A549 (cell line): Measurements from ENCODE around the gene RPS2. TPM values are rescaled to one million over a fixed set of nuclear protein-coding genes. Genes with fewer than 3 reads are reported as not detected.

Experiments used
- ATAC-seq, 2 experiments: fragments of 200-7000 bp in 1 of 2; fragments of >200 bp in 1 of 2; cut with Nextera tagmentation in 1 of 2; cut with Tn5 transposase in 1 of 2; 3 replicates each; pipeline versions ENCODE4 v1.8.0 to v1.9.1; 2018 to 2020; ENCODE audit warnings: mild to moderate bottlenecking in 1 of 2, moderate library complexity in 1 of 2
- CTCF ChIA-PET: fragments of 300-600 bp; sonication (Branson Sonifier 250); formaldehyde crosslinking; extraction: SDS; loops from one replicate; lab custom pipeline; 2021; ENCODE audit warnings: antibody characterized with exemption, inconsistent platforms; lab: Yijun Ruan, JAX
- POLR2A ChIA-PET: fragments of 350-600 bp; formaldehyde crosslinking; extraction: SDS; loops from one replicate; lab custom pipeline; 2021; ENCODE audit warnings: antibody characterized with exemption, inconsistent platforms; lab: Yijun Ruan, JAX
- DNase-seq, 2 experiments: peaks; one replicate each; pipeline versions ENCODE4 v3.0.0 to v3.0.0-alpha.2; 2011 to 2016; ENCODE audit warnings: low read depth in 1 of 2, low spot score in 1 of 2
- FAIRE-seq: peaks from 2 replicates; lab custom pipeline; 2011; peaks lifted over from hg19 to GRCh38; lab: Jason Lieb, UNC
- H3K27ac ChIP-seq, 2 experiments: fragments of >200 bp; sonication (Bioruptor Twin); formaldehyde crosslinking; 3 replicates each; pipeline ENCODE4 v1.5.1; 2016 to 2017
- H3K4me1 ChIP-seq: fragments of >200 bp; sonication (Bioruptor Twin); formaldehyde crosslinking; 3 replicates; pipeline ENCODE4 v1.6.1; 2016
- H3K4me2 ChIP-seq: fragments of >200 bp; sonication (Bioruptor Twin); formaldehyde crosslinking; 3 replicates; pipeline ENCODE4 v1.6.1; 2016
- H3K4me3 ChIP-seq: fragments of >200 bp; sonication (Bioruptor Twin); formaldehyde crosslinking; 3 replicates; pipeline ENCODE4 v1.5.1; 2016
- H3K9me3 ChIP-seq: fragments of >200 bp; sonication (Bioruptor Twin); formaldehyde crosslinking; 3 replicates; pipeline ENCODE4 v1.6.1; 2016
- ATOH8 ChIP-seq: fragments of 250-450 bp; sonication (Bioruptor Pico); IDR thresholded peaks from 2 replicates; pipeline ENCODE4 v1.5.0; 2020; ENCODE audit warnings: low read depth, mild to moderate bottlenecking, moderate library complexity
- BHLHE40 ChIP-seq: IDR thresholded peaks from 2 replicates; pipeline ENCODE4 v1.6.1; 2012; ENCODE audit warnings: low read depth, low read length, inconsistent platforms
- CHD2 ChIP-seq: fragments of 150-350 bp; IDR thresholded peaks from 2 replicates; pipeline ENCODE4 v1.6.1; 2014; ENCODE audit warnings: low read length; ENCODE audit not compliant: partially characterized antibody
- E2F6 ChIP-seq: IDR thresholded peaks from 2 replicates; pipeline ENCODE4 v1.6.1; 2012; ENCODE audit warnings: low read depth, borderline replicate concordance
- EHF ChIP-seq: fragments of 250-450 bp; sonication (Bioruptor Pico); IDR thresholded peaks from 2 replicates; pipeline ENCODE4 v1.5.0; 2020; ENCODE audit warnings: mild to moderate bottlenecking
- EHMT2 ChIP-seq: fragments of 200-600 bp; sonication (generic); IDR thresholded peaks from 2 replicates; pipeline ENCODE4 v1.6.1; 2016; ENCODE audit warnings: antibody characterized with exemption, low read depth, mild to moderate bottlenecking, moderate library complexity
- ELK1 ChIP-seq: fragments of 150-350 bp; IDR thresholded peaks from 2 replicates; pipeline ENCODE4 v1.6.1; 2014; ENCODE audit warnings: low read depth, mild to moderate bottlenecking, low read length
- FOSL2 ChIP-seq, 2 experiments: fragments of 450-650 bp in 1 of 2; fragments of >200 bp in 1 of 2; sonication (Bioruptor Twin) in 1 of 2; formaldehyde crosslinking; IDR thresholded peaks; 2 replicates each; pipeline versions ENCODE4 v1.5.0 to v1.6.1; 2016 to 2020; ENCODE audit warnings: mild to moderate bottlenecking in 1 of 2, moderate library complexity in 1 of 2
- HES2 ChIP-seq: fragments of >200 bp; sonication (Bioruptor Twin); formaldehyde crosslinking; IDR thresholded peaks from 2 replicates; pipeline ENCODE4 v1.6.1; 2016
- HOXA7 ChIP-seq: fragments of 250-450 bp; sonication (Bioruptor Pico); IDR thresholded peaks from 2 replicates; pipeline ENCODE4 v1.5.0; 2020; ENCODE audit warnings: mild to moderate bottlenecking, moderate library complexity
- HOXB13 ChIP-seq: fragments of 250-450 bp; sonication (Bioruptor Pico); IDR thresholded peaks from 2 replicates; pipeline ENCODE4 v1.5.0; 2020; ENCODE audit warnings: low read depth, mild to moderate bottlenecking, moderate library complexity
- HOXB5 ChIP-seq: fragments of 250-450 bp; sonication (Bioruptor Pico); IDR thresholded peaks from 2 replicates; pipeline ENCODE4 v1.5.0; 2020; ENCODE audit warnings: mild to moderate bottlenecking, moderate library complexity
- KDM1A ChIP-seq: fragments of 200-600 bp; sonication (generic); IDR thresholded peaks from 2 replicates; pipeline ENCODE4 v1.6.1; 2016; ENCODE audit warnings: low read depth, mild to moderate bottlenecking
- NPAS2 ChIP-seq: fragments of 250-450 bp; sonication (Bioruptor Pico); IDR thresholded peaks from 2 replicates; pipeline ENCODE4 v1.8.0; 2022; ENCODE audit warnings: mild to moderate bottlenecking, moderate library complexity, borderline replicate concordance
- PBX3 ChIP-seq: IDR thresholded peaks from 2 replicates; pipeline ENCODE4 v1.6.1; 2012
- REST ChIP-seq: fragments of 200-600 bp; sonication (generic); IDR thresholded peaks from 2 replicates; pipeline ENCODE4 v1.6.1; 2016; ENCODE audit warnings: antibody characterized with exemption, mild to moderate bottlenecking, moderate library complexity
- RFX5 ChIP-seq: fragments of 450-650 bp; IDR thresholded peaks from 2 replicates; pipeline ENCODE4 v1.7.1; 2014; ENCODE audit warnings: antibody characterized with exemption, mild to moderate bottlenecking, moderate library complexity
- SREBF2 ChIP-seq: fragments of 450-650 bp; IDR thresholded peaks from 2 replicates; pipeline ENCODE4 v1.6.1; 2014; ENCODE audit warnings: mild to moderate bottlenecking, moderate library complexity
- TP53 ChIP-seq: fragments of 250-450 bp; sonication (Bioruptor Pico); IDR thresholded peaks from 2 replicates; pipeline ENCODE4 v1.5.0; 2021; ENCODE audit warnings: mild to moderate bottlenecking, moderate library complexity
- ZNF302 ChIP-seq: fragments of 250-450 bp; sonication (Bioruptor Pico); IDR thresholded peaks from 2 replicates; pipeline ENCODE4 v1.9.0; 2021; ENCODE audit warnings: inconsistent platforms, mild to moderate bottlenecking, moderate library complexity
- WGBS: methylation state at CpG from one replicate; pipeline ENCODE4 v1.1.6; 2017; ENCODE audit errors: missing lambda C conversion rate; 5-methylcytosine and 5-hydroxymethylcytosine counted together
- polyA plus RNA-seq, 4 experiments: library from polyadenylated mRNA; depleted of rRNA in 3 of 4; stranded (reverse); fragments of >200 nt; fragmentation: RNase III in 1 of 4; extraction: RNeasy Plus Mini Kit Qiagen cat#74134 plus additional on column Dnase treatment in 1 of 4; gene quantifications; 2 replicates in 3 of 4; 3 replicates in 1 of 4; pipeline ENCODE4 v1.2.3, GENCODE V29; 2011 to 2017

Gene RPS2
- polyA plus RNA-seq, 2 of the 4 experiments (the other 2 are of a cell fraction), result 2,621 to 3,626 TPM

GRCh38 chr16:1972490-1972877 lies 7.9 kb upstream of the RPS2 start:
- Histone ChIP-seq H3K27ac (peak overlapping the region; percentile 98 to 99), H3K9me3 (no peaks in the 10 kb centered on the region), H3K4me1 (peaks cover 17% of the 10 kb centered on the region), H3K4me3 (peak overlapping the region; percentile 65), H3K4me2 (peak overlapping the region; percentile 94)
- CTCF ChIA-PET, result interaction anchor here (0.8 to 1.7 kb wide), 2 partner anchors 9 to 31 kb away, joined by 3 to 8 read pairs; partner anchors contain the start of gene NOXO1
- FAIRE-seq (no peak), ATAC-seq (peak; percentile 37 to 68; a peak in 3 of 6 replicates), DNase-seq (no peak)
- POLR2A ChIA-PET, result interaction anchor here (1.3 to 1.6 kb wide), 2 partner anchors 9 to 12 kb away, joined by 8 to 13 read pairs; partner anchors contain the start of gene NOXO1
- TF ChIP-seq HOXB13 (CRISPR knock-in tag), result no peak
- no peak for TF ChIP-seq EHF (CRISPR knock-in tag)
- no peak for TF ChIP-seq NPAS2 (CRISPR knock-in tag)
- no peak for TF ChIP-seq ZNF302 (CRISPR knock-in tag)
- no peak for TF ChIP-seq CHD2
- TF ChIP-seq PBX3, result no peak
- TF ChIP-seq ELK1, result no peak
- no peak for TF ChIP-seq KDM1A
- TF ChIP-seq HOXA7 (CRISPR knock-in tag), result no peak
- no peak for TF ChIP-seq REST
- no peak for TF ChIP-seq TP53 (CRISPR knock-in tag)
- no peak for TF ChIP-seq BHLHE40
- TF ChIP-seq HOXB5 (CRISPR knock-in tag), result no peak
- no peak for TF ChIP-seq SREBF2
- TF ChIP-seq FOSL2 (IDR thresholded peaks at IDR 0.05), result no peak
- TF ChIP-seq FOSL2 (CRISPR knock-in tag; IDR thresholded peaks at IDR 0.05), result no peak
- TF ChIP-seq EHMT2, result no peak
- TF ChIP-seq RFX5, result no peak
- no peak for TF ChIP-seq E2F6
- no peak for TF ChIP-seq HES2
- TF ChIP-seq ATOH8, result no peak
- WGBS, result 1% methylated on average over 18 of the region's 22 CpGs
